Activated CD4-positive, alpha-beta memory T cell treated with anti-CD3 and anti-CD28 coated beads, Interleukin-2, amount 10 ng/mL, durations not matched to agents 7 days and 5 days (primary cell): ENCODE results near the gene VWA5B1. TPM values are rescaled to one million over a fixed set of nuclear protein-coding genes. Genes with fewer than 3 reads are reported as not detected.

Experiments
- CTCF ChIA-PET: fragments of 350-600 bp; sonication (Branson Sonifier 250); formaldehyde crosslinking; loops from one replicate; lab custom pipeline; 2021; ENCODE audit warnings: antibody characterized with exemption, inconsistent platforms; lab: Charles Lee
- POLR2A ChIA-PET: fragments of 350-600 bp; sonication (Branson Sonifier 250); formaldehyde crosslinking; loops from one replicate; lab custom pipeline; 2021; ENCODE audit warnings: antibody characterized with exemption; lab: Charles Lee
- DNase-seq: peaks from one replicate; pipeline ENCODE4 v3.0.0-alpha.2; 2020
- H3K27ac Mint-ChIP-seq: one replicate; pipeline ENCODE4 v1.8.0; 2021; ENCODE audit warnings: mild to moderate bottlenecking, mixed read lengths
- H3K27me3 Mint-ChIP-seq: one replicate; pipeline ENCODE4 v1.8.0; 2021; ENCODE audit warnings: mixed read lengths
- H3K36me3 Mint-ChIP-seq: one replicate; pipeline ENCODE4 v1.8.0; 2021; ENCODE audit warnings: low read depth, mixed read lengths
- H3K4me1 Mint-ChIP-seq: one replicate; pipeline ENCODE4 v1.8.0; 2021; ENCODE audit warnings: mixed read lengths
- H3K4me3 Mint-ChIP-seq: one replicate; pipeline ENCODE4 v1.8.0; 2021; ENCODE audit warnings: mild to moderate bottlenecking, mixed read lengths
- H3K9me3 Mint-ChIP-seq: one replicate; pipeline ENCODE4 v1.8.0; 2021; ENCODE audit warnings: mixed read lengths
- total RNA-seq, 2 experiments: library from RNA; stranded (reverse); gene quantifications; one replicate each; pipeline ENCODE4 v1.2.3, GENCODE V29; 2021

Gene VWA5B1
- total RNA-seq, 2 experiments from 2014 or later, result not detected

- CTCF ChIA-PET, result interaction anchor here (0.8 to 1.6 kb wide), 8 partner anchors 9 to 149 kb away, joined by 3 to 8 read pairs (median 4); no protein-coding TSS in a partner anchor
- H3K4me3 Mint-ChIP-seq, result no peak overlapping the region
- peaks cover 7% of the 10 kb centered on the region for H3K4me1 Mint-ChIP-seq
- POLR2A ChIA-PET, result no interaction called here
- H3K27me3 Mint-ChIP-seq, result peaks cover 61% of the 10 kb centered on the region
- no peaks in the 10 kb centered on the region for H3K9me3 Mint-ChIP-seq
- peak; percentile 38 for DNase-seq
- H3K27ac Mint-ChIP-seq, result no peak overlapping the region
- no peaks in the 10 kb centered on the region for H3K36me3 Mint-ChIP-seq
Measured at GRCh38 chr1:20361805-20362381, 71.2 kb downstream of the VWA5B1 start.

- Mint-ChIP-seq H3K27ac (no peak overlapping the region), H3K4me1 (peaks cover 7% of the 10 kb centered on the region), H3K4me3 (no peak overlapping the region), H3K27me3 (peaks cover 71% of the 10 kb centered on the region), H3K9me3 (no peaks in the 10 kb centered on the region), H3K36me3 (no peaks in the 10 kb centered on the region)
- CTCF ChIA-PET, result interaction anchor here (0.7 to 1.3 kb wide), 5 partner anchors 12 to 211 kb away, joined by 3 to 6 read pairs (median 3); no protein-coding TSS in a partner anchor
- POLR2A ChIA-PET, result no interaction called here
- DNase-seq, result no peak
Measured at GRCh38 chr1:20362856-20363255, 72.2 kb downstream of the VWA5B1 start.

GRCh38 chr1:20365421-20366055, 74.9 kb downstream of the VWA5B1 start:
- no peak for DNase-seq
- Mint-ChIP-seq H3K27ac (no peak overlapping the region), H3K4me3 (no peak overlapping the region), H3K9me3 (no peaks in the 10 kb centered on the region), H3K27me3 (peaks cover 56% of the 10 kb centered on the region), H3K36me3 (no peaks in the 10 kb centered on the region), H3K4me1 (no peaks in the 10 kb centered on the region)
- POLR2A ChIA-PET, result no interaction called here
- CTCF ChIA-PET, result interaction anchor here (1.2 kb wide), 1 partner anchor 11 kb away, joined by 3 read pairs; no protein-coding TSS in a partner anchor

- Mint-ChIP-seq H3K36me3 (no peaks in the 10 kb centered on the region), H3K27me3 (peaks cover 55% of the 10 kb centered on the region), H3K9me3 (no peaks in the 10 kb centered on the region), H3K4me3 (no peak overlapping the region), H3K27ac (no peak overlapping the region), H3K4me1 (no peaks in the 10 kb centered on the region)
- ChIA-PET CTCF (interaction anchor here (1.2 kb wide), 1 partner anchor 11 kb away, joined by 3 read pairs; no protein-coding TSS in a partner anchor), POLR2A (no interaction called here)
- DNase-seq, result no peak
Measured at GRCh38 chr1:20366056-20366462, 75.4 kb downstream of the VWA5B1 start.

- Mint-ChIP-seq H3K27me3 (peaks cover 52% of the 10 kb centered on the region), H3K4me1 (no peaks in the 10 kb centered on the region), H3K4me3 (no peak overlapping the region), H3K27ac (no peak overlapping the region), H3K9me3 (no peaks in the 10 kb centered on the region), H3K36me3 (no peaks in the 10 kb centered on the region)
- ChIA-PET POLR2A (no interaction called here), CTCF (no interaction called here)
- no peak for DNase-seq
Measured at GRCh38 chr1:20366463-20367115, 75.9 kb downstream of the VWA5B1 start.

DNA sequence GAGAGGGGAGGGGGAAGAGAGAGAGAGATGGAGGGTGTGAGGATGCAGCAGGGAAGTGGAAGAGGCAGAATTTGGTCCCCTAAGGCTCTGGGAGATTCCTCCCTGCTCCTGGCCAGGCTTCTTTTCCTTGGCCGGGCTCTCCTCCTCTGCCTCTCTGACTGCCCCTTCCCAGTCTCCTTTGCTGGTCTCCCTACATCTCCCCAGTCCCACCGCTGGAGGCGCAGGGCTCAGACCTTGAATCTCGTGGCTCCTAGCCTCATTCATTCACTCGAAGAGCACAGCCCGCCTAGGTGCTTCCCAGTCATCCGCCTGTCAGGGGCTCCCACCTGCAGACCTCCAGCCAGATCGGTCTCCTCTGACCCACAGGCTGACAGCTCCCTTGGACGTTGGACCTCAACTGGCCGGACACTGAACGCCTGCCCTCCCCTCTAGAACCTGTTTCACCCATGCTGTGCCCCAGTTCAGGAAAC, 76.5 kb downstream of the VWA5B1 start:
- no peak overlapping the region for H3K27ac Mint-ChIP-seq
- DNase-seq, result no peak
- H3K9me3 Mint-ChIP-seq, result no peaks in the 10 kb centered on the region
- POLR2A ChIA-PET, result no interaction called here
- no peak overlapping the region for H3K4me3 Mint-ChIP-seq
- H3K27me3 Mint-ChIP-seq, result peaks cover 55% of the 10 kb centered on the region
- CTCF ChIA-PET, result no interaction called here
- H3K4me1 Mint-ChIP-seq, result no peaks in the 10 kb centered on the region
- H3K36me3 Mint-ChIP-seq, result no peaks in the 10 kb centered on the region

GRCh38 chr1:20367626-20368025, 77.0 kb downstream of the VWA5B1 start:
- H3K27ac Mint-ChIP-seq, result no peak overlapping the region
- no peaks in the 10 kb centered on the region for H3K36me3 Mint-ChIP-seq
- H3K27me3 Mint-ChIP-seq, result peaks cover 50% of the 10 kb centered on the region
- POLR2A ChIA-PET, result no interaction called here
- no peaks in the 10 kb centered on the region for H3K4me1 Mint-ChIP-seq
- CTCF ChIA-PET, result no interaction called here
- H3K9me3 Mint-ChIP-seq, result no peaks in the 10 kb centered on the region
- no peak overlapping the region for H3K4me3 Mint-ChIP-seq
- DNase-seq, result no peak

DNA sequence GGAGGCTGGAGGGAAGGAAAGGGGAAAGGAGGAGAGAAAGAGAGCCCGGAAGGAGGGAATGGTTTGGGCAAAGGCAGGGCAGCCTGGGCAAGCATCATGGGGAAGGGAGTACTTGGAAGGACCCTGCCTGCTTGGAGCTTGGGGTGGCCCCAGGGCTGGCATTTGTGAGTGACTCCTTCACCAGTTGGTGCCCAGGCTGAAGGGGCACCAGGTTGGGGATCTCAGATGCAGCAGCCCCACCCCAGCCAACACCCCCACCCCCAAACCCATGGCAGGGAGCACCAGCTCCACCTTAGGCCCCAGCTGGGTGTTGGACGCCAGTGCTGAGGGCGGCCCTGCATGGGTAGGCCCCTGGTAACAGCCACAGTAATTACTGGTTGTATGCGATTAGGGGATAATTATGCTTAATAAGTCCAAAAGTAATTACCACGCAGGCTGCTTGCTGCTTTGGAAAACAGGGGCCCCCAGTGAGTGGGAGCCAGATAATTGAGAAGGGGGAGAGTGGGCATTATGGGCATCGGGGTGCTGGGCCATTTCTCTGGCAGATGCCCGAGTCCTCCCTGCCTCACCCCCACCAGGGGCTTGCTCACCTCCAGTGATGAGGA, 78.3 kb downstream of the VWA5B1 start:
- H3K36me3 Mint-ChIP-seq, result no peaks in the 10 kb centered on the region
- no peaks in the 10 kb centered on the region for H3K4me1 Mint-ChIP-seq
- no peak overlapping the region for H3K4me3 Mint-ChIP-seq
- H3K9me3 Mint-ChIP-seq, result no peaks in the 10 kb centered on the region
- POLR2A ChIA-PET, result no interaction called here
- CTCF ChIA-PET, result no interaction called here
- H3K27ac Mint-ChIP-seq, result no peak overlapping the region
- DNase-seq, result no peak
- H3K27me3 Mint-ChIP-seq, result peaks cover 47% of the 10 kb centered on the region

DNA sequence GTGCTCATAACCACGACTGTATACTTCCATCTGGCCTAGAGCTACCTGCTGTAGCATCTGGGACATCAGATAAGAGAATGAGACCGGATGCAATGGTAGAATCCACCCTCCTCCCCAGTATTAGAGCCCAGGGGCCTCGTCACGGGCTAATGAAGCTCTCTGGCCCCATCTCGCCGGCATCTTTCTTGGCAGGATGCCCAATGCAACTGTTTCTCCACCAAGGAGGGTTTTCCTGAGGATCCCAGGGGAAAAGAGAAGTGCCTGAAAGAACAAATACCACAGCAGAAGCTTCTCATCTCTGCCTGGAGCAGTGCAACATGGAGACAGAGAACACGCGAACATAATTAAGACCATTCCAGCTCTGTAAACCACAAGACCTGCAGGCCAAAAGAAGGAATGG, 80.0 kb downstream of the VWA5B1 start:
- Mint-ChIP-seq H3K36me3 (no peaks in the 10 kb centered on the region), H3K27me3 (peaks cover 37% of the 10 kb centered on the region), H3K4me3 (no peak overlapping the region), H3K4me1 (no peaks in the 10 kb centered on the region), H3K9me3 (no peaks in the 10 kb centered on the region), H3K27ac (no peak overlapping the region)
- POLR2A ChIA-PET, result no interaction called here
- CTCF ChIA-PET, result interaction anchor here (1.0 to 1.6 kb wide), 2 partner anchors 9 to 10 kb away, joined by 3 to 4 read pairs; no protein-coding TSS in a partner anchor
- no peak for DNase-seq

GRCh38 chr1:20371411-20371810, 80.7 kb downstream of the VWA5B1 start:
- ChIA-PET CTCF (interaction anchor here (1.6 kb wide), 1 partner anchor 10 kb away, joined by 4 read pairs; no protein-coding TSS in a partner anchor), POLR2A (no interaction called here)
- H3K27ac Mint-ChIP-seq, result no peak overlapping the region
- peaks cover 37% of the 10 kb centered on the region for H3K27me3 Mint-ChIP-seq
- no peak for DNase-seq
- no peak overlapping the region for H3K4me3 Mint-ChIP-seq
- H3K36me3 Mint-ChIP-seq, result no peaks in the 10 kb centered on the region
- H3K4me1 Mint-ChIP-seq, result no peaks in the 10 kb centered on the region
- no peaks in the 10 kb centered on the region for H3K9me3 Mint-ChIP-seq

- no peaks in the 10 kb centered on the region for H3K9me3 Mint-ChIP-seq
- H3K4me3 Mint-ChIP-seq, result no peak overlapping the region
- DNase-seq, result no peak
- ChIA-PET POLR2A (no interaction called here), CTCF (no interaction called here)
- H3K4me1 Mint-ChIP-seq, result no peaks in the 10 kb centered on the region
- H3K27me3 Mint-ChIP-seq, result peaks cover 37% of the 10 kb centered on the region
- no peak overlapping the region for H3K27ac Mint-ChIP-seq
- no peaks in the 10 kb centered on the region for H3K36me3 Mint-ChIP-seq
Measured at GRCh38 chr1:20371883-20372282, 81.2 kb downstream of the VWA5B1 start.

DNA sequence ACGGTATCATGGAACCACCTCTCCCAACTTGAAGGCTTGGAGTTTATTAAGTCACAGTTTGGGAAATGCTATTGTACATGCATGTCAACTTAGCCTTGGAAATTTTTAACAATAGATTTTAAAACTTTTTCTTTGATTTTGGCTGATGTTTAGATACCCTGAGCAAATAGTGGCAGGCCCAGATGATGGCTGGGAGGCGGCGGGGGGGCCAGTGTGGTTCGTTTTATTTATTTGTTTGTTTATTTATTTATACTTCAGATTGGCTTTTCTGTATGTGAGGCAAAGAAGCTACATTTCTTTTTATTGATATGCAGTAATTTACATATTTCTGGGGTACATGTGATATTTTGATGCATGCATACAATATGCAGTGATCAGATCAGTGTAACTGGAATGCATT, 82.0 kb downstream of the VWA5B1 start:
- Mint-ChIP-seq H3K36me3 (no peaks in the 10 kb centered on the region), H3K27me3 (peaks cover 35% of the 10 kb centered on the region), H3K4me1 (no peaks in the 10 kb centered on the region), H3K4me3 (no peak overlapping the region), H3K27ac (no peak overlapping the region), H3K9me3 (no peaks in the 10 kb centered on the region)
- CTCF ChIA-PET, result no interaction called here
- POLR2A ChIA-PET, result no interaction called here
- no peak for DNase-seq

GRCh38 chr1:20373286-20373685, 82.6 kb downstream of the VWA5B1 start:
- H3K9me3 Mint-ChIP-seq, result no peaks in the 10 kb centered on the region
- DNase-seq, result no peak
- no peak overlapping the region for H3K27ac Mint-ChIP-seq
- peaks cover 31% of the 10 kb centered on the region for H3K27me3 Mint-ChIP-seq
- ChIA-PET CTCF (no interaction called here), POLR2A (no interaction called here)
- H3K4me3 Mint-ChIP-seq, result no peak overlapping the region
- H3K36me3 Mint-ChIP-seq, result no peaks in the 10 kb centered on the region
- H3K4me1 Mint-ChIP-seq, result no peaks in the 10 kb centered on the region
